A549 treated with AZD9567 at 1 μM for 4 hours (cell line): ENCODE data around the gene ZBTB47. TPM values are rescaled to one million over a fixed set of nuclear protein-coding genes. Genes with fewer than 3 reads are reported as not detected.

Experiments used
- total RNA-seq: library from RNA; stranded (reverse); fragments of 200-300 nt; extraction: Qiagen RNA extraction; gene quantifications from 5 replicates; pipeline ENCODE4 v1.2.3, GENCODE V29; 2022; ENCODE audit not compliant: insufficient read depth

Gene ZBTB47
- 5.2 to 6.8 TPM (median 5.9 TPM) in 5 replicates for total RNA-seq

DNA sequence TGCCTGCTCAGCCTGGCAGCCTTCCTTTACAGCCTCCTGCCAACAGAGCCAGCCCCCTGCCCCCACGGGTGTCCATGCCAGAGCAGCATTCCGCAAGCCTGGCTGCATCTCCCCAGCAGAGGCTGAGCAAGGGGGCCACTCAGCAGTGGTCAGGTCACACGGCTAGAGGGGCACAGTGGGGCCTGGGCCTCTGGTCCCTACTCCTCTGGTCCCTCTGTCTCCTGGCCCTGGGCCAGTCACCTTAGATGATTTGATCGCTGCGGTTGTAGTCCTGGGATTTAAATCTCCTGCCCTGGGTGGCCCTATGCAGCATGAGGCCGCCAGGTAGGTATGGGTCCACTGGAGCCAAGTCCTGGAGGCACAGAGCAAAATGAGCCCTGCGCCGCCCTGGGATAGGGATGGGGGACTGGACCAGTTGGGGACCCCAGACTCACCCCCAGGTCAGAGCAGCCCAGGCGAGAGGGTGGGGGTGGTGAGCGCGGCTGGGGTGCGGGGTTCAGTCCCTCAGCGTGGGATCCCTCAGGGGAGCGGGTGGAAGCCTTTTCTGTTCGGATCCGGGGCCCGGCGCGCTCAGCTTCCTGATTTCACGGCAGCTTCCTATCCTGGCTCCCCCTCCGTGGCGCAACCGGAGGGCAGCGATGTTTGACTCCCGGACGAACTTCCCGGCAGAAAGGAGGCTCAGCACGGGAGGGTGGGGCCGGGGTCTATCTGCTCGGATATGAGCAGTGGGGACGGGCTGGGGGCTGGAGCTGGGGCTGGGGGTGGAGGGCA, at the start of gene ZBTB47:
TSS of gene ZBTB47 (plus strand) at position 138 of the 771 bp plus-strand sequence. CDS start 4,659 bp downstream, outside the sequence.

GRCh38 chr3:42685363-42685881, 31.9 kb downstream of the ZBTB47 start, which contains the start of gene KLHL40:
TSS of gene KLHL40 (plus strand) at chr3:42685537. CDS start at chr3:42685619, 82 bp downstream.

DNA sequence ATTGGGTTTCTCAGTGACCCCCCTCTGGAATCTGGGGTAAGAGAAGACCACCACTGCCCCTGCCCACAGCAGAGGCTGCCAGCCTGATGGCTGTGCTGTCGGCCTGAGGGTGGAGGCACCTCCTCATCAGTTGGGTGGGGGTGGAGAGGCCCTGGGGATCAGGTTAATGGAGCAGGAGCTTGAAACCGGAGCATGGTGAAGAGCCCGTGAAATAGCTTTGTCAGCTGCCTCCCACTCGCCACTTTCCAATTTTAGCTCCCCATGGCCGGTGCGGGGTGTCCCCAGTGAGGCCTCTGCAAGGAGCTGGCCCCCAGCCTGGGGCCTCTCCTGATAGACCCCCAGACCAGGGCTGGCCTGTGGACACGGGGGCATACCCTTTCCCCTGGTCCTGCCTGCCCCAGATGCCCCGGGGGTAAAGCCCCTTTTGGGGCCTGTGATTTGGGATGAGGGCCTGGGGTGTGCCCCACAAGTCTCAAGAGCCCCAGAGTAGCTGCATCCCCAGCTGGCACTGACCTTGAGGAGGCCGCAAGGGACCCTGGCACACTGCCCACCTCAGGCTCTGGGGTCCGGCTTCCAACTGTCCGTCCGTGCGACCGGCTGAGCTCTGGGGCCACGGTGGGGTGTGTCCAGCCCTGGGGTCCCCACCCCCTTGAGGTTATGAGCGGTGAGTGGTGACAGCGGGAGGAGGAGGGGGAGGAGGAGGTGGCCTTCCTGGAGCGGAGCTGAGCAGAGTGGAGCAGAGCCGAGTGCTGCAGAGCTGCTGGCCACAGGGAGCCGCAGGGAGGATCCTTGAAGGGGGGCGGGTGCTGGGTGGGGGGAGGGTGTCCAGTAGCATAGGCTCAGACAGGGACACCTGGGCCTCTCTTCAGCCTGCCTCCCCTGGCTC, 48.8 kb downstream of the ZBTB47 start, which contains the start of gene HHATL:
TSS of gene HHATL (minus strand) at position 733 of the 886 bp plus-strand sequence. CDS start 1,972 bp downstream, outside the sequence.

Other genes with a start within 250 kb of the ZBTB47 start
- gene LYZL4, start 243.1 kb upstream of the ZBTB47 start, total RNA-seq, result not detected in 5 replicates
- 0.91 to 3.6 TPM (median 1.2 TPM) in 5 replicates for gene VIPR1, start 151.1 kb upstream of the ZBTB47 start, total RNA-seq
- gene SEC22C, start 71.7 kb upstream of the ZBTB47 start, total RNA-seq, result 29.0 to 36.2 TPM (median 35.2 TPM) in 5 replicates
- 17.4 to 21.7 TPM (median 18.1 TPM) in 5 replicates for gene SS18L2, start 62.8 kb upstream of the ZBTB47 start, total RNA-seq
- gene NKTR, start 53.0 kb upstream of the ZBTB47 start, total RNA-seq, result 9.4 to 13.2 TPM (median 12.5 TPM) in 5 replicates
- gene KLHL40, start 31.8 kb downstream of the ZBTB47 start, total RNA-seq, result not detected in 5 replicates
- gene HHATL, start 49.1 kb downstream of the ZBTB47 start, total RNA-seq, result not detected in 5 replicates
- 0.33 to 0.78 TPM (median 0.49 TPM) in 4 of 5 replicates, not detected in the other for gene CCDC13, start 119.6 kb downstream of the ZBTB47 start, total RNA-seq
- 69.9 to 108 TPM (median 80.0 TPM) in 5 replicates for gene HIGD1A, start 150.8 kb downstream of the ZBTB47 start, total RNA-seq
- 0.02 to 0.14 TPM (median 0.09 TPM) in 3 of 5 replicates, not detected in the others for gene ACKR2, start 155.7 kb downstream of the ZBTB47 start, total RNA-seq
- not detected in 5 replicates for gene CYP8B1, start 222.2 kb downstream of the ZBTB47 start, total RNA-seq